Suprapubic skin (tissue), 4 donors: Measurements from ENCODE around the gene MEIS1. TPM values are rescaled to one million over a fixed set of nuclear protein-coding genes. Genes with fewer than 3 reads are reported as not detected.

Experiments used
- DNase-seq, 2 donors: peaks; one replicate each; pipeline ENCODE4 v3.0.0-alpha.2; 2019; ENCODE audit warnings: low spot score in 2 of 2
- H3K27ac ChIP-seq: fragments of 200-600 bp; sonication (generic); one replicate; pipeline ENCODE4 v1.5.1; 2019
- H3K27me3 ChIP-seq: fragments of 200-600 bp; sonication (generic); one replicate; pipeline ENCODE4 v1.5.1; 2019
- H3K36me3 ChIP-seq: fragments of 200-600 bp; sonication (generic); one replicate; pipeline ENCODE4 v1.5.1; 2019
- H3K4me1 ChIP-seq: fragments of 200-600 bp; sonication (generic); one replicate; pipeline ENCODE4 v1.5.1; 2019
- H3K4me3 ChIP-seq: fragments of 200-600 bp; sonication (generic); one replicate; pipeline ENCODE4 v1.5.1; 2019; ENCODE audit warnings: mild to moderate bottlenecking
- H3K9me3 ChIP-seq: fragments of 200-600 bp; sonication (generic); one replicate; pipeline ENCODE4 v1.5.1; 2019
- CTCF ChIP-seq, 2 donors: fragments of 200-600 bp in 1 of 2; fragments of 450-650 bp in 1 of 2; sonication (generic) in 1 of 2; IDR thresholded peaks; one replicate each; pipeline ENCODE4 v1.5.1; 2016 to 2019; ENCODE audit warnings: antibody characterized with exemption in 2 of 2, mild to moderate bottlenecking in 1 of 2, moderate library complexity in 1 of 2
- EP300 ChIP-seq: sonication (generic); formaldehyde crosslinking; IDR thresholded peaks from one replicate; pipeline ENCODE4 v1.6.1; 2017; ENCODE audit warnings: antibody characterized with exemption
- POLR2A ChIP-seq, 2 donors: fragments of 450-650 bp; IDR thresholded peaks; one replicate each; pipeline ENCODE4 v1.6.1; 2017; ENCODE audit warnings: antibody characterized with exemption in 2 of 2, mild to moderate bottlenecking in 2 of 2, moderate library complexity in 2 of 2
- POLR2AphosphoS5 ChIP-seq, 3 donors: sonication (generic); formaldehyde crosslinking; IDR thresholded peaks; one replicate each; pipeline ENCODE4 v1.6.1; 2017; ENCODE audit warnings: antibody characterized with exemption in 3 of 3
- WGBS: methylation state at CpG from one replicate; pipeline ENCODE4 v1.1.5; 2018; 5-methylcytosine and 5-hydroxymethylcytosine counted together
- total RNA-seq, 4 donors: library from RNA; depleted of rRNA; stranded (reverse); fragments of >200 nt; gene quantifications; one replicate each; pipeline ENCODE4 v1.1.0, GENCODE V29; 2016

MEIS1 gene
- total RNA-seq, 4 donors from 2014 or later = 12.7 to 28.0 (median 20.3) TPM

- Histone ChIP-seq H3K36me3 (no peaks in the 10 kb centered on the region), H3K27ac (no peak overlapping the region), H3K4me3 (no peak overlapping the region), H3K27me3 (no peaks in the 10 kb centered on the region), H3K4me1 (peaks cover 10% of the 10 kb centered on the region), H3K9me3 (no peaks in the 10 kb centered on the region)
- WGBS = 69% methylated on average over 5 of the region's 5 CpGs
- TF ChIP-seq POLR2A (IDR thresholded peaks at IDR 0.05) = no peak
- no peak for DNase-seq
Observed at GRCh38 chr2:66506265-66506664, 71.3 kb downstream of the MEIS1 start.

- H3K27ac ChIP-seq = no peak overlapping the region
- H3K9me3 ChIP-seq = no peaks in the 10 kb centered on the region
- no peak overlapping the region for H3K4me3 ChIP-seq
- peaks cover 10% of the 10 kb centered on the region for H3K4me1 ChIP-seq
- no peaks in the 10 kb centered on the region for H3K27me3 ChIP-seq
- H3K36me3 ChIP-seq = no peaks in the 10 kb centered on the region
- TF ChIP-seq EP300 = no peak
- 77% methylated on average over 13 of the region's 13 CpGs for WGBS
- DNase-seq = no peak
Observed at GRCh38 chr2:66507673-66508201, 72.8 kb downstream of the MEIS1 start.

- no peak for DNase-seq
- H3K4me1 ChIP-seq = peaks cover 10% of the 10 kb centered on the region
- H3K27me3 ChIP-seq = no peaks in the 10 kb centered on the region
- H3K4me3 ChIP-seq = no peak overlapping the region
- 56% methylated on average over 17 of the region's 17 CpGs for WGBS
- TF ChIP-seq POLR2AphosphoS5 (IDR thresholded peaks at IDR 0.05) = no peak
- no peak for TF ChIP-seq CTCF (IDR thresholded peaks at IDR 0.05)
- TF ChIP-seq POLR2A (IDR thresholded peaks at IDR 0.05) = no peak
- TF ChIP-seq EP300 = no peak
- H3K9me3 ChIP-seq = no peaks in the 10 kb centered on the region
- no peak overlapping the region for H3K27ac ChIP-seq
- no peaks in the 10 kb centered on the region for H3K36me3 ChIP-seq
Observed at GRCh38 chr2:66508484-66509071, 73.7 kb downstream of the MEIS1 start.

- Histone ChIP-seq H3K27me3 (no peaks in the 10 kb centered on the region), H3K9me3 (no peaks in the 10 kb centered on the region), H3K27ac (no peak overlapping the region), H3K36me3 (no peaks in the 10 kb centered on the region), H3K4me1 (peaks cover 10% of the 10 kb centered on the region), H3K4me3 (no peak overlapping the region)
- TF ChIP-seq POLR2AphosphoS5 (IDR thresholded peaks at IDR 0.05) (no peak), EP300 (no peak), POLR2A (IDR thresholded peaks at IDR 0.05) (no peak), CTCF (IDR thresholded peaks at IDR 0.05) (no peak)
- 63% methylated on average over 1 of the region's 1 CpG for WGBS
- no peak for DNase-seq
Observed at GRCh38 chr2:66509326-66509811, 74.4 kb downstream of the MEIS1 start.

GRCh38 chr2:66512626-66513025 is 77.7 kb downstream of the MEIS1 start:
- no peak for TF ChIP-seq EP300
- no peak for TF ChIP-seq CTCF (IDR thresholded peaks at IDR 0.05)
- TF ChIP-seq POLR2AphosphoS5 (IDR thresholded peaks at IDR 0.05) = no peak
- no peak for TF ChIP-seq POLR2A (IDR thresholded peaks at IDR 0.05)
- no peak for DNase-seq
- Histone ChIP-seq H3K36me3 (no peaks in the 10 kb centered on the region), H3K9me3 (no peaks in the 10 kb centered on the region), H3K4me3 (no peak overlapping the region), H3K27me3 (no peaks in the 10 kb centered on the region), H3K27ac (no peak overlapping the region), H3K4me1 (peaks cover 10% of the 10 kb centered on the region)

- Histone ChIP-seq H3K4me1 (no peaks in the 10 kb centered on the region), H3K27me3 (no peaks in the 10 kb centered on the region), H3K4me3 (no peak overlapping the region), H3K27ac (no peak overlapping the region), H3K9me3 (no peaks in the 10 kb centered on the region), H3K36me3 (no peaks in the 10 kb centered on the region)
- no peak for DNase-seq
- WGBS = 59% methylated on average over 2 of the region's 2 CpGs
- TF ChIP-seq POLR2A (IDR thresholded peaks at IDR 0.05) (no peak), POLR2AphosphoS5 (IDR thresholded peaks at IDR 0.05) (no peak), EP300 (no peak), CTCF (IDR thresholded peaks at IDR 0.05) (no peak)
Observed at GRCh38 chr2:66515743-66516142, 80.8 kb downstream of the MEIS1 start.
